GM23338 (cell line): Measurements from ENCODE around the gene SDHD. TPM values are rescaled to one million over a fixed set of nuclear protein-coding genes. Genes with fewer than 3 reads are reported as not detected.

Experiments
- ATAC-seq: fragments of 200-7000 bp; cut with Tn5 transposase; 3 replicates; pipeline ENCODE4 v1.9.1; 2020
- DNase-seq: peaks from one replicate; pipeline ENCODE4 v3.0.0-alpha.2; 2015; ENCODE audit warnings: low spot score
- H2AFZ ChIP-seq: fragments of 200-600 bp; sonication (generic); 2 replicates; pipeline ENCODE4 v1.8.0; 2016; ENCODE audit warnings: antibody characterized with exemption, mild to moderate bottlenecking, moderate library complexity
- H3F3A ChIP-seq: fragments of 200-600 bp; sonication (generic); replicated peaks from 2 replicates; pipeline ENCODE4 v1.8.0; 2017; ENCODE audit warnings: antibody characterized with exemption, mixed run types, low read depth
- H3K27ac ChIP-seq: fragments of 200-600 bp; sonication (generic); 2 replicates; pipeline ENCODE4 v1.6.1; 2016; ENCODE audit warnings: low read depth
- H3K27me3 ChIP-seq: fragments of 200-600 bp; sonication (generic); 2 replicates; pipeline ENCODE4 v1.8.0; 2016; ENCODE audit warnings: mild to moderate bottlenecking, mixed run types, moderate library complexity; ENCODE audit not compliant: insufficient read depth
- H3K36me3 ChIP-seq: fragments of 200-600 bp; sonication (generic); 2 replicates; pipeline ENCODE4 v1.8.0; 2016; ENCODE audit warnings: mild to moderate bottlenecking; ENCODE audit not compliant: insufficient read depth
- H3K4me1 ChIP-seq: fragments of 200-600 bp; sonication (generic); 2 replicates; pipeline ENCODE4 v1.8.0; 2016; ENCODE audit warnings: mild to moderate bottlenecking, moderate library complexity; ENCODE audit not compliant: insufficient read depth
- H3K4me2 ChIP-seq: fragments of 200-600 bp; sonication (generic); 2 replicates; pipeline ENCODE4 v1.7.1; 2017; ENCODE audit warnings: mixed run types
- H3K4me3 ChIP-seq: fragments of 200-600 bp; sonication (generic); 2 replicates; pipeline ENCODE4 v1.6.1; 2016; ENCODE audit warnings: mixed run types
- H3K79me2 ChIP-seq: fragments of 200-600 bp; sonication (generic); replicated peaks from 2 replicates; pipeline ENCODE4 v1.8.0; 2017; ENCODE audit warnings: mild to moderate bottlenecking; ENCODE audit not compliant: insufficient read depth
- H3K9me2 ChIP-seq: fragments of 200-600 bp; sonication (generic); 2 replicates; pipeline ENCODE4 v1.8.0; 2017; ENCODE audit not compliant: insufficient read depth
- H4K20me1 ChIP-seq: fragments of 200-600 bp; sonication (generic); replicated peaks from 2 replicates; pipeline ENCODE4 v1.8.0; 2017; ENCODE audit warnings: mild to moderate bottlenecking; ENCODE audit not compliant: insufficient read depth
- H3K27ac Mint-ChIP-seq: 2 replicates; pipeline ENCODE4 v1.8.0; 2020; ENCODE audit warnings: inconsistent platforms, mild to moderate bottlenecking, moderate library complexity, mixed read lengths
- H3K27me3 Mint-ChIP-seq: 3 replicates; pipeline ENCODE4 v1.8.0; 2022; ENCODE audit warnings: low read depth, mild to moderate bottlenecking, moderate library complexity, mixed read lengths, inconsistent platforms; ENCODE audit not compliant: insufficient read depth, poor library complexity
- H3K36me3 Mint-ChIP-seq: 3 replicates; pipeline ENCODE4 v1.8.0; 2021; ENCODE audit warnings: low read depth, mild to moderate bottlenecking, inconsistent platforms, moderate library complexity, mixed read lengths
- H3K4me1 Mint-ChIP-seq: 3 replicates; pipeline ENCODE4 v1.8.0; 2020; ENCODE audit warnings: mild to moderate bottlenecking, inconsistent platforms, mixed read lengths
- H3K4me3 Mint-ChIP-seq: 3 replicates; pipeline ENCODE4 v1.8.0; 2021; ENCODE audit warnings: moderate library complexity, mild to moderate bottlenecking, inconsistent platforms, mixed read lengths
- H3K9me3 Mint-ChIP-seq: 3 replicates; pipeline ENCODE4 v1.8.0; 2020; ENCODE audit warnings: moderate library complexity, mild to moderate bottlenecking, inconsistent platforms, mixed read lengths
- EZH2 ChIP-seq: fragments of 200-600 bp; sonication (generic); IDR thresholded peaks from one replicate; pipeline ENCODE4 v1.8.0; 2017; ENCODE audit warnings: antibody characterized with exemption, mild to moderate bottlenecking, low read depth; ENCODE audit not compliant: unreplicated experiment
- EZH2phosphoT487 ChIP-seq: fragments of 200-600 bp; sonication (generic); IDR thresholded peaks from one replicate; pipeline ENCODE4 v1.8.1; 2018; ENCODE audit warnings: antibody characterized with exemption; ENCODE audit not compliant: unreplicated experiment
- JUNB ChIP-seq: IDR thresholded peaks from one replicate; pipeline ENCODE4 v1.6.1; 2016; ENCODE audit warnings: antibody characterized with exemption; ENCODE audit not compliant: unreplicated experiment
- NANOG ChIP-seq: IDR thresholded peaks from 2 replicates; pipeline ENCODE4 v1.6.1; 2016; ENCODE audit warnings: antibody characterized with exemption, borderline replicate concordance
- POLR2AphosphoS5 ChIP-seq: IDR thresholded peaks from 2 replicates; pipeline ENCODE4 v1.6.1; 2016; ENCODE audit warnings: antibody characterized with exemption, low read depth
- STAT1 ChIP-seq: IDR thresholded peaks from one replicate; pipeline ENCODE4 v1.6.1; 2016; ENCODE audit warnings: antibody characterized with exemption; ENCODE audit not compliant: unreplicated experiment
- ZNF331 ChIP-seq: fragments of 250-450 bp; sonication (Bioruptor Pico); IDR thresholded peaks from 2 replicates; pipeline ENCODE4 v1.5.0; 2020; ENCODE audit warnings: low read depth, mild to moderate bottlenecking, moderate library complexity
- ZNF462 ChIP-seq: fragments of 250-450 bp; sonication (Bioruptor Pico); IDR thresholded peaks from 2 replicates; pipeline ENCODE4 v1.5.0; 2020; ENCODE audit warnings: mild to moderate bottlenecking, moderate library complexity
- polyA plus RNA-seq: library from polyadenylated mRNA; unstranded; fragments of >200 nt; fragmentation: Nextera tagmentation; extraction: Ambion mirVana; gene quantifications from 2 replicates; pipeline ENCODE4 v1.2.1, GENCODE V29; 2016
- total RNA-seq: library from RNA; depleted of rRNA; stranded (reverse); fragments of >200 nt; shearing (Covaris generic); gene quantifications from 2 replicates; pipeline ENCODE4 v1.2.3, GENCODE V29; 2014
- TF ChIP-seq, protein P1 (sequence below): IDR thresholded peaks from 2 replicates; pipeline ENCODE4 v1.6.1; 2016; ENCODE audit warnings: antibody characterized with exemption
- TF ChIP-seq, protein P2 (sequence below), 2 experiments: fragments of 200-600 bp in 1 of 2; sonication (generic) in 1 of 2; conservative IDR thresholded peaks; 2 replicates each; pipeline versions ENCODE4 v1.5.1 to v1.6.1; 2016 to 2017; ENCODE audit warnings: antibody characterized with exemption in 2 of 2, low read depth in 2 of 2, mild to moderate bottlenecking in 2 of 2, moderate library complexity in 1 of 2

SDHD gene
- total and polyA plus RNA-seq, 2 experiments from 2014 or later, result 157 to 163 TPM

DNA sequence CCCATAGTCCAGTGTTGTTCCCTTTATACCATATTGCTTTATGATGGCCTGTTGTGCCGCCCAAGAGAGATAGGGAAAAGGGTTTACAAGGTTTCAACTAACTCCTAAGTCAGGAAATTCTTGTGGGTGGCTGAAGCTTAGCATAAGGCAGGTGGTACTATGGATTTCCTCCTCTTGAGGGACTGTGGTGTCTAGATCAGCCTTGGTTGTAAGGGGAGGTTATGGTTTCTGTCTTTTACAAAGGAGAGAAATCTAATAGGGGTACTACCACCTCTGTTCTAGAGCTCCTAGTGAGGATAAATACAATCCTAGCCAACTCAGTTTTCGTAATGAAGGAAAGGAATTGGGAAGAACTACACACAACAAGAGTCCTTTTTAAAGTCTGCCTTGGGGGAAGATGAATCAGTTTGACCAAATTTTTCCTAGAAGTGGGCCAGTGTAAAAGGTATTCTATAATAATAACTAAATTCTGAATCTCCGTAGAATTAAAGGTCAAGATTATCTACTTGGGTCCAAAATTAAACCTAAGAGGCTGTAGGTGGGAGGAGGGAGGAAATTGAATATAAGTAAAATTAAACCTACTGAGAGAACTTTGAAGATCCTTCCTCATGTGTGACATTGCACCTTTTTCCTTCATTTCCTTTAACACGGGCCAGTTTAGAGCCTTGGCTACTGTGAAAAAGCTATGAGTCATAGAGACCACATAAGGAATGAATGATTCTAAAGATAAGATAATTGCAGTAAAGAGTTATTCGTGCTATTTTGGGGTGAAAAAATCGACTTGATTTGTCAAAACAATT, 44.3 kb upstream of the SDHD start:
- no peak overlapping the region for H3K27ac Mint-ChIP-seq
- no peaks in the 10 kb centered on the region for H3K4me1 ChIP-seq
- H3K27ac ChIP-seq, result 0 out of 2 replicates have a peak overlapping the region, but pooled peaks have one; percentile 50
- no peak overlapping the region for H2AFZ ChIP-seq
- ATAC-seq (no peak), DNase-seq (no peak)
- no peak overlapping the region for H3K4me2 ChIP-seq
- no peak overlapping the region for H3K4me3 ChIP-seq
- H3K27me3 ChIP-seq, result no peaks in the 10 kb centered on the region
- H3K36me3 Mint-ChIP-seq, result peaks cover 75% of the 10 kb centered on the region
- no peaks in the 10 kb centered on the region for H3K27me3 Mint-ChIP-seq
- H4K20me1 ChIP-seq, result peaks cover 24% of the 10 kb centered on the region
- H3K36me3 ChIP-seq, result peaks cover 66% of the 10 kb centered on the region
- H3K9me2 ChIP-seq, result no peaks in the 10 kb centered on the region
- H3K4me1 Mint-ChIP-seq, result no peaks in the 10 kb centered on the region
- H3K9me3 Mint-ChIP-seq, result no peaks in the 10 kb centered on the region
- H3F3A ChIP-seq, result no peaks in the 10 kb centered on the region
- H3K79me2 ChIP-seq, result peaks cover 21% of the 10 kb centered on the region
- no peak for TF ChIP-seq EZH2
- no peak for TF ChIP-seq POLR2AphosphoS5
- no peak for TF ChIP-seq JUNB
- no peak overlapping the region for H3K4me3 Mint-ChIP-seq

DNA sequence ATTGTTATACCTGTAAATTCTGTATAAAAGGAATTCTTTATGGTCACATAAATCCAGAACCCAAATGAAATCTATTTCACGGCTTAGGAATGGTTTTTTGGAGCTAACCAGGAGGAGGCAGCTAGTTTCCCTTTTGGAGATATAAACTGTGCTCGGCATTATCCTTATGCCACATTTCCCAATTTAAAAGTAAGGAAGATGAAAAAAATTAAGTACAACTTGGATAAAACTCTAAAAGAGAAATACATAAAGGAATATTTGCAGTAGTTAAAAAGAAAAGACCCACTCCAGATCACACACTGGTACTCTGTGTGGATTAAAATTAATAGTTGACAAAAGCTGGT, 43.7 kb upstream of the SDHD start:
- no peak overlapping the region for H3K27ac ChIP-seq
- no peaks in the 10 kb centered on the region for H3K4me1 Mint-ChIP-seq
- ATAC-seq (no peak), DNase-seq (no peak)
- no peak overlapping the region for H2AFZ ChIP-seq
- no peaks in the 10 kb centered on the region for H3K27me3 Mint-ChIP-seq
- H3K36me3 Mint-ChIP-seq, result peaks cover 75% of the 10 kb centered on the region
- no peak overlapping the region for H3K27ac Mint-ChIP-seq
- no peak overlapping the region for H3K4me3 Mint-ChIP-seq
- H4K20me1 ChIP-seq, result peaks cover 24% of the 10 kb centered on the region
- no peaks in the 10 kb centered on the region for H3K9me3 Mint-ChIP-seq
- H3K4me1 ChIP-seq, result no peaks in the 10 kb centered on the region
- peaks cover 63% of the 10 kb centered on the region for H3K36me3 ChIP-seq
- H3K4me2 ChIP-seq, result no peak overlapping the region
- H3K4me3 ChIP-seq, result no peak overlapping the region
- peaks cover 27% of the 10 kb centered on the region for H3K79me2 ChIP-seq
- H3F3A ChIP-seq, result no peaks in the 10 kb centered on the region
- no peaks in the 10 kb centered on the region for H3K9me2 ChIP-seq
- H3K27me3 ChIP-seq, result no peaks in the 10 kb centered on the region
- TF ChIP-seq EZH2, result no peak
- no peak for TF ChIP-seq POLR2AphosphoS5
- TF ChIP-seq ZNF462, result no peak
- TF ChIP-seq ZNF331 (CRISPR knock-in tag), result no peak
- TF ChIP-seq NANOG, result no peak
- no peak for TF ChIP-seq STAT1
- no peak for TF ChIP-seq EZH2phosphoT487
- TF ChIP-seq, protein P1, sequence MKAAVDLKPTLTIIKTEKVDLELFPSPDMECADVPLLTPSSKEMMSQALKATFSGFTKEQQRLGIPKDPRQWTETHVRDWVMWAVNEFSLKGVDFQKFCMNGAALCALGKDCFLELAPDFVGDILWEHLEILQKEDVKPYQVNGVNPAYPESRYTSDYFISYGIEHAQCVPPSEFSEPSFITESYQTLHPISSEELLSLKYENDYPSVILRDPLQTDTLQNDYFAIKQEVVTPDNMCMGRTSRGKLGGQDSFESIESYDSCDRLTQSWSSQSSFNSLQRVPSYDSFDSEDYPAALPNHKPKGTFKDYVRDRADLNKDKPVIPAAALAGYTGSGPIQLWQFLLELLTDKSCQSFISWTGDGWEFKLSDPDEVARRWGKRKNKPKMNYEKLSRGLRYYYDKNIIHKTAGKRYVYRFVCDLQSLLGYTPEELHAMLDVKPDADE, result no peak
- TF ChIP-seq, protein P2, sequence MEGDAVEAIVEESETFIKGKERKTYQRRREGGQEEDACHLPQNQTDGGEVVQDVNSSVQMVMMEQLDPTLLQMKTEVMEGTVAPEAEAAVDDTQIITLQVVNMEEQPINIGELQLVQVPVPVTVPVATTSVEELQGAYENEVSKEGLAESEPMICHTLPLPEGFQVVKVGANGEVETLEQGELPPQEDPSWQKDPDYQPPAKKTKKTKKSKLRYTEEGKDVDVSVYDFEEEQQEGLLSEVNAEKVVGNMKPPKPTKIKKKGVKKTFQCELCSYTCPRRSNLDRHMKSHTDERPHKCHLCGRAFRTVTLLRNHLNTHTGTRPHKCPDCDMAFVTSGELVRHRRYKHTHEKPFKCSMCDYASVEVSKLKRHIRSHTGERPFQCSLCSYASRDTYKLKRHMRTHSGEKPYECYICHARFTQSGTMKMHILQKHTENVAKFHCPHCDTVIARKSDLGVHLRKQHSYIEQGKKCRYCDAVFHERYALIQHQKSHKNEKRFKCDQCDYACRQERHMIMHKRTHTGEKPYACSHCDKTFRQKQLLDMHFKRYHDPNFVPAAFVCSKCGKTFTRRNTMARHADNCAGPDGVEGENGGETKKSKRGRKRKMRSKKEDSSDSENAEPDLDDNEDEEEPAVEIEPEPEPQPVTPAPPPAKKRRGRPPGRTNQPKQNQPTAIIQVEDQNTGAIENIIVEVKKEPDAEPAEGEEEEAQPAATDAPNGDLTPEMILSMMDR (conservative IDR thresholded peaks at IDR 0.05; ENCODE audit: low read depth in 2 of 2), result no peak
